ENCODE measurements around the gene ERC2. TPM values are rescaled to one million over a fixed set of nuclear protein-coding genes. Genes with fewer than 3 reads are reported as not detected.

ERC2 gene
- total RNA-seq, 1 donor from 2014 or later: under 0.01 TPM

DNA sequence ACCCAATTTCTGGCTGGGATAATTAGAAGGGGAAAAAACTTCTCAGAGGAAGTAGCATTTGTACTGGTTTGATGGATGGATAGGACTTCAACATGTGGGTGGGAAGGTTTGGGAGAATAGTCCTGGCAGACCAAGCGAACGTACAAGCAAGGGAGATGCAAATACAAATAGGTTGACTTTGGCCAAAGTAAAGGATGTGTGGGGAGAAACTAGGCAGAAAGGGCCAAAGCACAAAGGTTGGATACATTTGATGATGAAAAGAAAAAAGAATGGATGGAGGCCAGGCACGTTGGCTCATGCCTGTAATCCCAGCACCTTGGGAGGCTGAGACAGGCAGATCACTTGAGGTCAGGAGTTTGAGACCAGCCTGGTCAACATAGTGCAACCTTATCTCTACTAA is 63.4 kb downstream of the ERC2 start:
- TF ChIP-seq, protein P1, sequence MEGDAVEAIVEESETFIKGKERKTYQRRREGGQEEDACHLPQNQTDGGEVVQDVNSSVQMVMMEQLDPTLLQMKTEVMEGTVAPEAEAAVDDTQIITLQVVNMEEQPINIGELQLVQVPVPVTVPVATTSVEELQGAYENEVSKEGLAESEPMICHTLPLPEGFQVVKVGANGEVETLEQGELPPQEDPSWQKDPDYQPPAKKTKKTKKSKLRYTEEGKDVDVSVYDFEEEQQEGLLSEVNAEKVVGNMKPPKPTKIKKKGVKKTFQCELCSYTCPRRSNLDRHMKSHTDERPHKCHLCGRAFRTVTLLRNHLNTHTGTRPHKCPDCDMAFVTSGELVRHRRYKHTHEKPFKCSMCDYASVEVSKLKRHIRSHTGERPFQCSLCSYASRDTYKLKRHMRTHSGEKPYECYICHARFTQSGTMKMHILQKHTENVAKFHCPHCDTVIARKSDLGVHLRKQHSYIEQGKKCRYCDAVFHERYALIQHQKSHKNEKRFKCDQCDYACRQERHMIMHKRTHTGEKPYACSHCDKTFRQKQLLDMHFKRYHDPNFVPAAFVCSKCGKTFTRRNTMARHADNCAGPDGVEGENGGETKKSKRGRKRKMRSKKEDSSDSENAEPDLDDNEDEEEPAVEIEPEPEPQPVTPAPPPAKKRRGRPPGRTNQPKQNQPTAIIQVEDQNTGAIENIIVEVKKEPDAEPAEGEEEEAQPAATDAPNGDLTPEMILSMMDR (IDR thresholded peaks at IDR 0.05; ENCODE audit: insufficient read depth, low read length, severe bottlenecking): no peak
- FAIRE-seq (no peak), DNase-seq (ENCODE audit: low read depth) (no peak)

DNA sequence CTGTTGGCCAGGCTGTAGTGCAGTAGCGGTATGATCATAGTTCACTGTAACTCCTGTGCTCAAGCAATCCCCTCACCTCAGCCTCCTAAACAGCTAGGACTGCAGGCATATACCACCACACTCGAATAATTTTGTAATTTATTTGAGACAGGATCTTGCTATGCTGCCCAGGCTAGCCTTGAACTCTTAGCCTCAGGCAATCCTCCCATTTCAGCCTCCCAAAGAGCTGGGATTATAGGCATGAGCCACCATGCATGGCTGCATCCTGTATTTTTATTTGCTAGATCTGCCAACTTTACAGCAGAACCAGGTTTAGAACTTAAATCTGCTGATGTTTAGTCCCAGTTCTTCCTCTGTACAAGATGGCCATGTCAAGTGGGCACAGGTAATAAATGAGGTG is 69.6 kb downstream of the ERC2 start:
- no peak overlapping the region for H3K4me3 ChIP-seq (ENCODE audit: low read depth, low read length)
- no peak for DNase-seq (ENCODE audit: low read depth)
- H3K36me3 ChIP-seq (ENCODE audit: control insufficient read depth, insufficient read depth, low read length): no peaks in the 10 kb centered on the region
- TF ChIP-seq, protein P1 (IDR thresholded peaks at IDR 0.05; ENCODE audit: insufficient read depth, low read length, severe bottlenecking): no peak
- no peaks in the 10 kb centered on the region for H3K27me3 ChIP-seq (ENCODE audit: control insufficient read depth, insufficient read depth, low read length)
- no peak for FAIRE-seq

More for the DNA sequence above, 63.4 kb downstream of the ERC2 start:
- no peaks in the 10 kb centered on the region for H3K36me3 ChIP-seq (ENCODE audit: control insufficient read depth, insufficient read depth, low read length)
- no peak overlapping the region for H3K4me3 ChIP-seq (ENCODE audit: low read depth, low read length)
- H3K27me3 ChIP-seq (ENCODE audit: control insufficient read depth, insufficient read depth, low read length): peaks cover 3% of the 10 kb centered on the region

DNA sequence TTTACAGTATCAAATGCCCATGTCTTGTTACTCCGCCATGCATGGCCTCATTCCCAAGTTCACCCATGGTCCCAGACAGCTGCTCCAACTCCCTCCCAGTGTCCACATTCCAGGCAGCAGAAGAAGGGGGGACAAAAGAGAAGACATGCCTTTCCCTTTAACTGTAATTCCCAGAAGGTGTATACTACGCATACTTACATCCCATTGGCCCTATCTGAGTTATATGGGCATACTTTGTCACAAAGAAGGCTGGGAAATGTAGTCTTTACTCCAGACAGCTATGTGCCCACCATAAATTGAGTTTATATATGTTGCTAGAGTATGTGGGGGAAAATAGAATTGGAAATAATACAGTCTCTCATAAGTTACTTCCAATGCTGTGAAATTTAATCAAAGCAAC is 70.5 kb downstream of the ERC2 start:
- no peaks in the 10 kb centered on the region for H3K27me3 ChIP-seq (ENCODE audit: control insufficient read depth, insufficient read depth, low read length)
- DNase-seq (ENCODE audit: low read depth): no peak
- no peaks in the 10 kb centered on the region for H3K36me3 ChIP-seq (ENCODE audit: control insufficient read depth, insufficient read depth, low read length)
- FAIRE-seq: no peak
- TF ChIP-seq, protein P1 (IDR thresholded peaks at IDR 0.05; ENCODE audit: insufficient read depth, low read length, severe bottlenecking): no peak
- no peak overlapping the region for H3K4me3 ChIP-seq (ENCODE audit: low read depth, low read length)

DNA sequence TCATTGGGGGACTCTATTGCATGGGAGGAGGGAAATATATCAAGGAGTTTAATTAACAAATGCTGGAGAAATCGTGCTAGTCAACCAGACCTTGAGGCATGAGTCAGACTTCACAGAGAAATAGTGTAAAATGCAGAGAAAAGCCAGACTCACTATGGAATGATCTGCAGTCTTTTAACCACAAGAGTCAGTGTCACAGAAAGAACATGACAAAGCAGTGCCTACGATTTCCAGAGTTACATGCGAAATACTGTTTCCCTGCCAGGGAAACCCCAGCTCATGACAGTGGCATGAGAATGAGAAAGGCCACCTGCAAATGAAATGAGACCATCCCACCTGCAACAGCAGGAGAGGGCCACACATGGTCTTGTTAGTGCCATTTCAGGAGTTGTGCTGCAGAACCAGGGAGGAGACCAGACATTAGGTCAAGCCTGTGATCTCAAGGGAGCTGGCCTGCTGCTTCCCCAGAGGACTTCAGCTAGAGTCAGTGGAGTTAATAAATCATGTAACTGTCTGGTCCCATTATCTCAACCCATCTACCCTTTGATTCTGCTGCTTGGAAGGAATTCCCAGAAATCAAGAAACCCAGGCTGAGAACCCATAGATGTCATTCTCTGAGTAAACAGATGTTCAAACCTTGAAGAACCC is 79.0 kb downstream of the ERC2 start:
- TF ChIP-seq, protein P1 (IDR thresholded peaks at IDR 0.05; ENCODE audit: insufficient read depth, low read length, severe bottlenecking): no peak
- FAIRE-seq (no peak), DNase-seq (ENCODE audit: low read depth) (no peak)
- Histone ChIP-seq H3K4me3 (ENCODE audit: low read depth, low read length) (no peak overlapping the region), H3K36me3 (ENCODE audit: control insufficient read depth, insufficient read depth, low read length) (no peaks in the 10 kb centered on the region), H3K27me3 (ENCODE audit: control insufficient read depth, insufficient read depth, low read length) (no peaks in the 10 kb centered on the region)

DNA sequence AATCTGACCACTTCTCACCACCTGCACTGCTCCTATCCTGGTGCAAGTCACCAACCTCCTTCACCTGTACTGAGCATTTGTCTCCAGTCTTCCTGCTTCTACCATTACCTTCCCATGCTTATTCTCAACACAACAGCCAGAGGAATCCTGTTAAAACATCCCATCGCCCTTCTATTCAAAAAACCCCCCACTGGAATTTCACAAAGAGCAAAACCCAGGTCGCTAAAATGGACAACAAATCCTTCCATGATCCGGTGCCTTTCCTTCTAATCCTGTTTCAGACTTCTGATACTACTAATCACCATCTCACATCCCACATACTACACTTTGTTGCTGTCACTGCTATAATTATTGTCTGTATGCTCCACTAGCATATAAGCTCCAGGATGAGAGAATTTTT is 85.2 kb downstream of the ERC2 start:
- Histone ChIP-seq H3K27me3 (ENCODE audit: control insufficient read depth, insufficient read depth, low read length) (no peaks in the 10 kb centered on the region), H3K36me3 (ENCODE audit: control insufficient read depth, insufficient read depth, low read length) (no peaks in the 10 kb centered on the region), H3K4me3 (ENCODE audit: low read depth, low read length) (no peak overlapping the region)
- no peak for FAIRE-seq
- TF ChIP-seq, protein P1 (IDR thresholded peaks at IDR 0.05; ENCODE audit: insufficient read depth, low read length, severe bottlenecking): no peak
- DNase-seq (ENCODE audit: low read depth): no peak

DNA sequence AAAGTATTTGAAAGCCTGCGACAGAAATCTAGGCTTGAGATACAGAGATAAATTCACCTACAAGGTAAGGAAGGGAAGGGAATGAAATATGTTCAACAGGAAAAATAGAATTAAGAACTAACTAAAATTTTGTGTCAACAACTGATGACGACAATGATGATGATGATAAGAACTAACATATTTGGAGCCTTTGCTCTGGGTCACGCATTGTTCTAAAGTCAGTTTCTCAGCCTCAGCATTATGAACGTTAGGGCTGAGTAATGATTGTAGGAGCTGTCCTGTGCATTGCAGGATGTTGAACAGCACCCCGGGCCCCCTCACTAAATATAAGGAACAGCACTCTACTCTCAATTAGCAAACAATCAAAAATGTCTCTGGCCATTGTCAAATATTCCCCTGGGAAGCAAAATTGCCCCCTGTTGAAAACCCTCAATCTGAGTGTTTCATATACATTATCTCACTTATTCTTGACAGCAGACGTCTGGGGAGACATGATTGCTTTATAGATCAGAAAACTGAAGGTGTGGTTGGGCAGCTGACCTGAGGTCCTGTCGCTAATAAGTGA is 88.5 kb downstream of the ERC2 start:
- Histone ChIP-seq H3K4me3 (ENCODE audit: low read depth, low read length) (no peak overlapping the region), H3K36me3 (ENCODE audit: control insufficient read depth, insufficient read depth, low read length) (no peaks in the 10 kb centered on the region), H3K27me3 (ENCODE audit: control insufficient read depth, insufficient read depth, low read length) (no peaks in the 10 kb centered on the region)
- TF ChIP-seq, protein P1 (IDR thresholded peaks at IDR 0.05; ENCODE audit: insufficient read depth, low read length, severe bottlenecking): no peak
- FAIRE-seq (no peak), DNase-seq (ENCODE audit: low read depth) (no peak)
